ENCODE results near the gene AK6. TPM values are rescaled to one million over a fixed set of nuclear protein-coding genes. Genes with fewer than 3 reads are reported as not detected.

Gene AK6
- total RNA-seq, 2 donors from 2014 or later: 32.6 to 54.2 TPM

DNA sequence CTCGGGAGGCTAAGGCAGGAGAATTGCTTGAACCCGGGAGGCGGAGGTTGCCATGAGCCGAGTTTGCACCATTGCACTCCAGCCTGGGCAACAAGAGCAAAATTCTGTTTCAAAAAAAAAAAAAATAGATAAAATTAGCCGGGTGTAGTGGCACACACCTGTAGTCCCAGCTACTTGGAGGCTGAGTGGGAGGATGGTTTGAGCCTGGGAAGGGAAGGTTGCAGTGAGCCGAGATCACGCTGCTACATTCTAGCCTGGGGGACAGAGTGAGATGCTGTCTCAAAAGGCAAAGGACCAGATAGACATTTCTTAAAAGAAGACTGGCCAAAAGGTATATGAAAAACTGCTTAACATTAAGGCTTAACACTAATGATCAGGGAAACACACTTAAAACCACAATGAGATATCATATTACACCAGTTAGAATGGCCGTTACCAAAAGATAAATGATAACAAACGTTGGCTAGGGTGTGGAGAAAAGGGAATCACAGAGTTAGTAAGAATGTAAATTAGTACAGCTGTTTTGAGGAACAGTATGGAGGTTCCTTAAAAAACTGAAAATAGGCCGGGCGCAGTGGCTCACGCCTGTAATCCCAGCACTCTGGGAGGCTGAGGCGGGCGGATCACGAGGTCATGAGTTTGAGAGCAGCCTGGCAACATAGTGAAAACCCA, 35.5 kb upstream of the AK6 start:
- no peak overlapping the region for H3K4me3 Mint-ChIP-seq
- no peak for TF ChIP-seq CTCF (conservative IDR thresholded peaks at IDR 0.05)
- Histone ChIP-seq H3K4me3 (ENCODE audit: low read length) (no peak overlapping the region), H3K27ac (ENCODE audit: low read depth, low read length) (no peak overlapping the region), H3K27me3 (ENCODE audit: control insufficient read depth, insufficient read depth, low read length, poor library complexity, severe bottlenecking) (no peaks in the 10 kb centered on the region), H3K36me3 (ENCODE audit: control insufficient read depth, insufficient read depth, low read length) (peaks cover 61% of the 10 kb centered on the region), H3K9ac (ENCODE audit: extremely low read depth, low read length, poor library complexity, severe bottlenecking) (no peak overlapping the region), H3K4me1 (ENCODE audit: control insufficient read depth, insufficient read depth, low read length) (no peaks in the 10 kb centered on the region), H3K9me3 (ENCODE audit: control insufficient read depth, low read length) (no peaks in the 10 kb centered on the region)
- H3K27me3 Mint-ChIP-seq (ENCODE audit: insufficient read depth): no peaks in the 10 kb centered on the region
- no peak overlapping the region for H3K27ac Mint-ChIP-seq
- peaks cover 55% of the 10 kb centered on the region for H3K36me3 Mint-ChIP-seq (ENCODE audit: low read depth)
- DNase-seq: no peak
- 82 to 94% methylated on average over 11 to 15 of the region's 15 CpGs for WGBS, 2 experiments (ENCODE audit: insufficient coverage in 1 of 2, insufficient read length in 1 of 2)
- no peaks in the 10 kb centered on the region for H3K4me1 Mint-ChIP-seq
- no peaks in the 10 kb centered on the region for H3K9me3 Mint-ChIP-seq

DNA sequence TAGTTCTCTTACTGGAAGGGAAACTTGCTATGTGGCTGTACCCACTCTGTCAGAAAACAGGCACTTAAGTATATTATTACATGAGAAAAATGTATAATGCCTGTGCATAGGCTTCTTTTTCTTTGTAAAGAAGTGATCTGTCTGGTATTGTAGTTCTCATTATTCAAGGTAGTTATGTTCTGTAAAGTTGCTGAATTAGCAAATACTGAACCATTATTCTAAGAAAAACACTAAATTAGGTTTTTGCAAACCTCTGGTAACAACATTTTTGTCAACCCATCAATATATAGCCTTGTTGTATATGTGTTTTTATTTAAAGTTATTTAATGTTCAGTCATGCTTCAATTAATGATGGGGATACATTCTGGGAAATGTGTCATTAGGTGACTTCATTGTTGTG, 9.1 kb upstream of the AK6 start:
- peaks cover 47% of the 10 kb centered on the region for H3K36me3 Mint-ChIP-seq (ENCODE audit: low read depth)
- no peak overlapping the region for H3K4me3 Mint-ChIP-seq
- H3K4me3 ChIP-seq (ENCODE audit: low read length): no peak overlapping the region
- H3K4me1 Mint-ChIP-seq: no peaks in the 10 kb centered on the region
- H3K9me3 Mint-ChIP-seq: no peaks in the 10 kb centered on the region
- H3K9ac ChIP-seq (ENCODE audit: extremely low read depth, low read length, poor library complexity, severe bottlenecking): no peak overlapping the region
- H3K36me3 ChIP-seq (ENCODE audit: control insufficient read depth, insufficient read depth, low read length): peaks cover 79% of the 10 kb centered on the region
- no peak overlapping the region for H3K27ac ChIP-seq (ENCODE audit: low read depth, low read length)
- no peak for TF ChIP-seq CTCF (conservative IDR thresholded peaks at IDR 0.05)
- H3K27ac Mint-ChIP-seq: no peak overlapping the region
- no peaks in the 10 kb centered on the region for H3K4me1 ChIP-seq (ENCODE audit: control insufficient read depth, insufficient read depth, low read length)
- no peaks in the 10 kb centered on the region for H3K27me3 ChIP-seq (ENCODE audit: control insufficient read depth, insufficient read depth, low read length, poor library complexity, severe bottlenecking)
- H3K27me3 Mint-ChIP-seq (ENCODE audit: insufficient read depth): no peaks in the 10 kb centered on the region
- no peak for DNase-seq
- H3K9me3 ChIP-seq (ENCODE audit: control insufficient read depth, low read length): no peaks in the 10 kb centered on the region

DNA sequence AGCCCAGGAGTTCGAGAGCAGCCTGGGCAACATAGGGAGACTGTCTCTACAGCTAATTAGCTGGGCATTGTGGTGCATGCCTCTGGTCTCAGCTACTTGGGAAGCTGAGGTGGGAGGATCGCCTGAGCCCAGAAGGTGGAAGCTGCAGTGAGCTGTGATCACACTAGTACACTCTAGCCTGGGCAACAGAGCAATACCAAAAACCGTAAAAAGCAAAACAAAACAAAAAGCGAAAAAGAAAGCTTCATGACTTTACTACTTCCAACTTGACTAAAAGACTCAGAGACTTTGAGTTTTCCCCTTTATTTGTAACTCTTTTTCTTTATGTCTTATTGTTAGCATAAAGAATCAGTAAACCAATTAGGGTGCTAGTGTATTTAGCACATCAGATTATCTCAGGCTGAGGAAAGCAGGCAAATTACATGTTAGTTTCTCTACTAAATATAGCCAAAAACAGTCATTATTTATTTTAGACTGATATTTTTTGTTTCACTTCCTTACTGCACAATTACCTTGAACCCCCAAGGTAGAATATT, 5.7 kb upstream of the AK6 start:
- Histone ChIP-seq H3K27me3 (ENCODE audit: control insufficient read depth, insufficient read depth, low read length, poor library complexity, severe bottlenecking) (no peaks in the 10 kb centered on the region), H3K4me3 (ENCODE audit: low read length) (no peak overlapping the region), H3K4me1 (ENCODE audit: control insufficient read depth, insufficient read depth, low read length) (no peaks in the 10 kb centered on the region), H3K36me3 (ENCODE audit: control insufficient read depth, insufficient read depth, low read length) (peaks cover 51% of the 10 kb centered on the region), H3K9me3 (ENCODE audit: control insufficient read depth, low read length) (no peaks in the 10 kb centered on the region), H3K27ac (ENCODE audit: low read depth, low read length) (no peak overlapping the region), H3K9ac (ENCODE audit: extremely low read depth, low read length, poor library complexity, severe bottlenecking) (no peak overlapping the region)
- H3K27me3 Mint-ChIP-seq (ENCODE audit: insufficient read depth): no peaks in the 10 kb centered on the region
- WGBS, 2 experiments (ENCODE audit: insufficient coverage in 1 of 2, insufficient read length in 1 of 2): 85 to 97% methylated on average over 4 of the region's 4 CpGs
- no peaks in the 10 kb centered on the region for H3K9me3 Mint-ChIP-seq
- H3K36me3 Mint-ChIP-seq (ENCODE audit: low read depth): peaks cover 29% of the 10 kb centered on the region
- no peak for TF ChIP-seq CTCF (conservative IDR thresholded peaks at IDR 0.05)
- H3K27ac Mint-ChIP-seq: peak overlapping the region; percentile 21
- peaks cover 6% of the 10 kb centered on the region for H3K4me1 Mint-ChIP-seq
- no peak overlapping the region for H3K4me3 Mint-ChIP-seq
- no peak for DNase-seq
